NCI-H2029 treated with DMSO at 0.1 percent for 48 hours (cell line): ENCODE measurements around the gene SEPTIN10.
"Not testable (repeated sequence)": the region's sequence is repeated elsewhere in the genome, so short reads cannot be mapped to it uniquely, and the experiment has no call there.

ENCODE experiments used
- DNase-seq: peaks from one replicate; lab custom pipeline; 2025; lab: John Stamatoyannopoulos, UW

The SEPTIN10 gene

GRCh38 chr2:109613922-109614714 lies at the start of gene SEPTIN10, which contains the start of gene SOWAHC:
SEPTIN10 (minus strand) TSS chr2:109613966; CDS start chr2:109613827, 139 bp downstream.
SOWAHC (plus strand) TSS chr2:109614364; CDS start chr2:109614490, 126 bp downstream.
- peak; percentile 77 for DNase-seq

GRCh38 chr2:109662889-109663288 lies 49.1 kb upstream of the SEPTIN10 start:
- no peak for DNase-seq

- DNase-seq, result no peak
Observed at GRCh38 chr2:109660046-109660860, 46.5 kb upstream of the SEPTIN10 start.

- no peak for DNase-seq
Observed at GRCh38 chr2:109659396-109660045, 45.8 kb upstream of the SEPTIN10 start.

GRCh38 chr2:109655287-109655686 lies 41.5 kb upstream of the SEPTIN10 start:
- DNase-seq, result no peak

GRCh38 chr2:109654326-109655050 lies 40.7 kb upstream of the SEPTIN10 start:
- no peak for DNase-seq

- no peak for DNase-seq
Observed at GRCh38 chr2:109649736-109650695, 36.2 kb upstream of the SEPTIN10 start.

GRCh38 chr2:109648041-109648527 lies 34.3 kb upstream of the SEPTIN10 start:
- DNase-seq, result no peak

GRCh38 chr2:109647636-109648035 lies 33.9 kb upstream of the SEPTIN10 start:
- DNase-seq, result no peak

GRCh38 chr2:109646961-109647360 lies 33.2 kb upstream of the SEPTIN10 start:
- no peak for DNase-seq

- DNase-seq, result no peak
Observed at GRCh38 chr2:109645412-109646184, 31.8 kb upstream of the SEPTIN10 start.

- DNase-seq, result peak; percentile 41
Observed at GRCh38 chr2:109644571-109645275, 31.0 kb upstream of the SEPTIN10 start.

GRCh38 chr2:109640000-109640399 lies 26.2 kb upstream of the SEPTIN10 start:
- DNase-seq, result not testable (repeated sequence)

GRCh38 chr2:109638795-109639194 lies 25.0 kb upstream of the SEPTIN10 start:
- DNase-seq, result peak; percentile 64

- no peak for DNase-seq
Observed at GRCh38 chr2:109637749-109638570, 24.2 kb upstream of the SEPTIN10 start.

- DNase-seq, result no peak
Observed at GRCh38 chr2:109636317-109636716, 22.6 kb upstream of the SEPTIN10 start.

- DNase-seq, result no peak
Observed at GRCh38 chr2:109635426-109636304, 21.9 kb upstream of the SEPTIN10 start.
